Upper lobe of left lung (tissue), 6 donors: Measurements from ENCODE around the gene CHST13. TPM values are rescaled to one million over a fixed set of nuclear protein-coding genes. Genes with fewer than 3 reads are reported as not detected.

Source experiments
- ATAC-seq, 2 donors: fragments of 200-7000 bp; cut with Tn5 transposase; one replicate each; pipeline ENCODE4 v1.9.1; 2022; ENCODE audit warnings: mild to moderate bottlenecking in 2 of 2, moderate library complexity in 2 of 2; ENCODE audit not compliant: low FRiP score in 2 of 2
- DNase-seq, 2 donors: peaks; one replicate each; pipeline ENCODE4 v3.0.0-alpha.2; 2019 to 2020
- H3K27ac ChIP-seq, 4 donors: fragments of 200-600 bp; sonication (generic); one replicate each; pipeline ENCODE4 v1.5.1; 2016 to 2019
- H3K27me3 ChIP-seq, 4 donors: fragments of 200-600 bp; sonication (generic); one replicate each; pipeline ENCODE4 v1.5.1; 2017 to 2019
- H3K36me3 ChIP-seq, 4 donors: fragments of 200-600 bp; sonication (generic); one replicate each; pipeline ENCODE4 v1.5.1; 2016 to 2019
- H3K4me1 ChIP-seq, 4 donors: fragments of 200-600 bp; sonication (generic); one replicate each; pipeline ENCODE4 v1.5.1; 2018 to 2019
- H3K4me3 ChIP-seq, 4 donors: fragments of 200-600 bp; sonication (generic); one replicate each; pipeline ENCODE4 v1.5.1; 2017 to 2019; ENCODE audit warnings: mild to moderate bottlenecking in 2 of 4, moderate library complexity in 1 of 4
- H3K9me3 ChIP-seq, 4 donors: fragments of 200-600 bp; sonication (generic); one replicate each; pipeline ENCODE4 v1.5.1; 2018 to 2019
- EP300 ChIP-seq, 4 donors: sonication (generic); formaldehyde crosslinking; IDR thresholded peaks; one replicate each; pipeline ENCODE4 v1.5.1; 2017; ENCODE audit warnings: antibody characterized with exemption in 4 of 4, control low read depth in 2 of 4
- POLR2A ChIP-seq, 4 donors: fragments of 450-650 bp; IDR thresholded peaks; one replicate each; pipeline ENCODE4 v1.5.1; 2016 to 2017; ENCODE audit warnings: antibody characterized with exemption in 4 of 4, mild to moderate bottlenecking in 2 of 4
- POLR2AphosphoS5 ChIP-seq, 2 donors: sonication (generic); formaldehyde crosslinking; IDR thresholded peaks; one replicate each; pipeline ENCODE4 v1.5.1; 2017; ENCODE audit warnings: antibody characterized with exemption in 2 of 2
- WGBS, 2 donors: methylation state at CpG; one replicate each; pipeline ENCODE4 v1.1.5; 2017 to 2018; 5-methylcytosine and 5-hydroxymethylcytosine counted together
- total RNA-seq, 6 donors: library from RNA; depleted of rRNA in 4 of 6; stranded (reverse); fragments of >200 nt in 4 of 6; gene quantifications; one replicate each; pipeline versions ENCODE4 v1.1.0 to v1.2.1, GENCODE V29; 2016 to 2021
- TF ChIP-seq, protein P1 (sequence below), 6 experiments: fragments of 450-650 bp in 4 of 6; fragments of 200-600 bp in 2 of 6; sonication (generic) in 2 of 6; IDR thresholded peaks; one replicate each; pipeline ENCODE4 v1.5.1; 2016 to 2019; ENCODE audit warnings: antibody characterized with exemption in 6 of 6
- donor health status: DM: no; HTN: no; CAD: no; lungs with moderate emphysema.
- donor health status: DM: no; HTN: yes; CAD: no; lungs with severe emphysema.

Gene CHST13
- total RNA-seq, 6 donors from 2014 or later = 0.57 to 3.1 (median 2.0) TPM; not detected in 2

- no peaks in the 10 kb centered on the region for H3K9me3 ChIP-seq
- H3K36me3 ChIP-seq = no peaks in the 10 kb centered on the region
- ATAC-seq = no peak
- 81 to 100% methylated on average over 2 to 4 of the region's 4 CpGs for WGBS, 2 donors
- H3K27ac ChIP-seq = no peak overlapping the region
- no peaks in the 10 kb centered on the region for H3K27me3 ChIP-seq
- H3K4me1 ChIP-seq = no peaks in the 10 kb centered on the region
- no peak for DNase-seq
- H3K4me3 ChIP-seq = no peak overlapping the region
- TF ChIP-seq POLR2A (IDR thresholded peaks at IDR 0.05) (no peak), EP300 (IDR thresholded peaks at IDR 0.05) (no peak), POLR2AphosphoS5 (IDR thresholded peaks at IDR 0.05) (no peak)
- TF ChIP-seq, protein P1, sequence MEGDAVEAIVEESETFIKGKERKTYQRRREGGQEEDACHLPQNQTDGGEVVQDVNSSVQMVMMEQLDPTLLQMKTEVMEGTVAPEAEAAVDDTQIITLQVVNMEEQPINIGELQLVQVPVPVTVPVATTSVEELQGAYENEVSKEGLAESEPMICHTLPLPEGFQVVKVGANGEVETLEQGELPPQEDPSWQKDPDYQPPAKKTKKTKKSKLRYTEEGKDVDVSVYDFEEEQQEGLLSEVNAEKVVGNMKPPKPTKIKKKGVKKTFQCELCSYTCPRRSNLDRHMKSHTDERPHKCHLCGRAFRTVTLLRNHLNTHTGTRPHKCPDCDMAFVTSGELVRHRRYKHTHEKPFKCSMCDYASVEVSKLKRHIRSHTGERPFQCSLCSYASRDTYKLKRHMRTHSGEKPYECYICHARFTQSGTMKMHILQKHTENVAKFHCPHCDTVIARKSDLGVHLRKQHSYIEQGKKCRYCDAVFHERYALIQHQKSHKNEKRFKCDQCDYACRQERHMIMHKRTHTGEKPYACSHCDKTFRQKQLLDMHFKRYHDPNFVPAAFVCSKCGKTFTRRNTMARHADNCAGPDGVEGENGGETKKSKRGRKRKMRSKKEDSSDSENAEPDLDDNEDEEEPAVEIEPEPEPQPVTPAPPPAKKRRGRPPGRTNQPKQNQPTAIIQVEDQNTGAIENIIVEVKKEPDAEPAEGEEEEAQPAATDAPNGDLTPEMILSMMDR (IDR thresholded peaks at IDR 0.05) = no peak
Observed at GRCh38 chr3:126498461-126498860, 25.5 kb upstream of the CHST13 start.

DNA sequence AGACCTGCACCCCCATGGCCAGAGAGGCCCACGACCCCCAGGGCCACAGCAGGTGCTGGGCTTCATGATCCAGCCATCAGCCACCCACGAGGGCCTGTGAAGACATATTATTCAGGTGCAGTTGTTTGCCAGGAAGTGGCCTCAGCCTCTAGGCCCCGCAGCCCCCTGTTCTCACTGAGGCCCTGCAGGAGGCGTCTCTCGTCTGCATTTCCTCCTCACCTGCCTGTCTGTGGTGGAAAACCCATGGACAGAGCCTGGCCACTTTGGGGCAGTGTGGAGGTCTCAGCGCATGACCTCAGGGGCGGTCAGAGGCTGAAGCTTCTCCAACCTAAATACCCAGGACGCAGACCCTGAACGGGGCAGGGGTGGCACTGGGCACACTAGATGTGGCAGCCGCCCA is 25.0 kb upstream of the CHST13 start:
- Histone ChIP-seq H3K4me3 (no peak overlapping the region), H3K27me3 (no peaks in the 10 kb centered on the region), H3K27ac (no peak overlapping the region), H3K4me1 (no peaks in the 10 kb centered on the region), H3K36me3 (no peaks in the 10 kb centered on the region), H3K9me3 (no peaks in the 10 kb centered on the region)
- no peak for ATAC-seq
- 70 to 78% methylated on average over 10 of the region's 10 CpGs for WGBS, 2 donors
- DNase-seq = no peak
- no peak for TF ChIP-seq POLR2AphosphoS5 (IDR thresholded peaks at IDR 0.05)
- no peak for TF ChIP-seq EP300 (IDR thresholded peaks at IDR 0.05)
- TF ChIP-seq, protein P1 (IDR thresholded peaks at IDR 0.05) = no peak
- no peak for TF ChIP-seq POLR2A (IDR thresholded peaks at IDR 0.05)

DNA sequence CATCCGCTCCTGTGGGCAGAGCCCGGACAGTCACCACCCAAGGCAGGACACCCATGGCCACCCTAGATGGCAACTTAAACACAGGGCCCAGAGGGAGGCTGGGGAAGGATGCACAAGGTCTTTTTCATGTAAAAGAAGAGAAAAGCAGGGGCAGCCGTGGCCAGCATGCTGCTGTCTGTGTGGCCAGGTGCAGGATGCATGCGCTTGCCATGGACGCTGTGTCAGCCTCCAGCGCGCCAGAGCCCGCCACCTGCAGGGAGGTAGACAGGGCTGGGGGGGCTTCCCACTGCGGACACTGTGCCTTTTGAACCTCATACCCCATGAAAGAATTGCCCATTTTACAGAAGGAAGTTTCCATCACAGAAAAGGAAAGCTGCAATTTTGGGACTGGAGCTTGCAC is 24.6 kb upstream of the CHST13 start:
- Histone ChIP-seq H3K9me3 (no peaks in the 10 kb centered on the region), H3K36me3 (no peaks in the 10 kb centered on the region), H3K4me3 (no peak overlapping the region), H3K4me1 (no peaks in the 10 kb centered on the region), H3K27me3 (no peaks in the 10 kb centered on the region), H3K27ac (no peak overlapping the region)
- no peak for TF ChIP-seq POLR2A (IDR thresholded peaks at IDR 0.05)
- no peak for TF ChIP-seq POLR2AphosphoS5 (IDR thresholded peaks at IDR 0.05)
- TF ChIP-seq, protein P1 (IDR thresholded peaks at IDR 0.05) = no peak
- TF ChIP-seq EP300 (IDR thresholded peaks at IDR 0.05) = no peak
- ATAC-seq = no peak
- DNase-seq = no peak
- WGBS, 2 donors = 95 to 96% methylated on average over 6 to 9 of the region's 9 CpGs

DNA sequence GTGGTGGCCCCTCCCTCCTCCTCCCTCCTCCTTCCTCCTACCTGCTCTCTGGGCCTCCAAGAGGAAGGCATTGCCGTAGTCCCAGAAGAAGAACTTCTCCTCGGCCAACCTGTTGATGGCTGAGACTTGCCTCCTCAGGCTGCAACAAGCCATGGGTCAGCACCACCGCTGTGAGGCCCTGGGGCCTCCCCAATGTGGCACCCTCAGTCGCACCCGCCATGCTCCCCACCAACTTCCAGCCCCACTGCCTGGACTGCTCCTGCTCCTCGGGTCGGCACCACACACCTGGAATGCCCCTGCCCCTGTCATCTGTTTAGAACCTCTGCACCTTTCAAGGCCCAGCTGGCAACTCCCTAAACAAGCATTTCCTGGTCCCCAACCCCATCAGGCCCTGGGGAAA is 23.9 kb upstream of the CHST13 start:
- no peak for ATAC-seq
- no peak for TF ChIP-seq POLR2AphosphoS5 (IDR thresholded peaks at IDR 0.05)
- TF ChIP-seq, protein P1 (IDR thresholded peaks at IDR 0.05) = no peak
- no peak for TF ChIP-seq EP300 (IDR thresholded peaks at IDR 0.05)
- no peak for TF ChIP-seq POLR2A (IDR thresholded peaks at IDR 0.05)

GRCh38 chr3:126501054-126501453 is 22.9 kb upstream of the CHST13 start:
- Histone ChIP-seq H3K36me3 (no peaks in the 10 kb centered on the region), H3K4me3 (no peak overlapping the region), H3K27me3 (no peaks in the 10 kb centered on the region), H3K9me3 (no peaks in the 10 kb centered on the region), H3K4me1 (no peaks in the 10 kb centered on the region), H3K27ac (no peak overlapping the region)
- no peak for ATAC-seq
- DNase-seq = no peak
- 63 to 75% methylated on average over 4 of the region's 5 CpGs for WGBS, 2 donors
- TF ChIP-seq POLR2A (IDR thresholded peaks at IDR 0.05) = no peak
- no peak for TF ChIP-seq POLR2AphosphoS5 (IDR thresholded peaks at IDR 0.05)
- TF ChIP-seq EP300 (IDR thresholded peaks at IDR 0.05) = no peak
- TF ChIP-seq, protein P1 (IDR thresholded peaks at IDR 0.05) = no peak

More for the DNA sequence above, 23.9 kb upstream of the CHST13 start:
- no peak overlapping the region for H3K27ac ChIP-seq
- H3K36me3 ChIP-seq = no peaks in the 10 kb centered on the region
- no peak overlapping the region for H3K4me3 ChIP-seq
- DNase-seq = no peak
- H3K9me3 ChIP-seq = no peaks in the 10 kb centered on the region
- WGBS, 2 donors = 80 to 84% methylated on average over 4 to 6 of the region's 7 CpGs
- no peaks in the 10 kb centered on the region for H3K4me1 ChIP-seq
- H3K27me3 ChIP-seq = no peaks in the 10 kb centered on the region
